Iris pigment epithelial cell (primary cell): ENCODE data around the gene B3GLCT.
A peak's percentile ranks its signal among the peaks of the same experiment; 100 is the strongest.

Experiments
- DNase-seq: peaks from one replicate; pipeline ENCODE4 v3.0.0-alpha.2; 2011; ENCODE audit warnings: low read depth

Gene B3GLCT

DNA sequence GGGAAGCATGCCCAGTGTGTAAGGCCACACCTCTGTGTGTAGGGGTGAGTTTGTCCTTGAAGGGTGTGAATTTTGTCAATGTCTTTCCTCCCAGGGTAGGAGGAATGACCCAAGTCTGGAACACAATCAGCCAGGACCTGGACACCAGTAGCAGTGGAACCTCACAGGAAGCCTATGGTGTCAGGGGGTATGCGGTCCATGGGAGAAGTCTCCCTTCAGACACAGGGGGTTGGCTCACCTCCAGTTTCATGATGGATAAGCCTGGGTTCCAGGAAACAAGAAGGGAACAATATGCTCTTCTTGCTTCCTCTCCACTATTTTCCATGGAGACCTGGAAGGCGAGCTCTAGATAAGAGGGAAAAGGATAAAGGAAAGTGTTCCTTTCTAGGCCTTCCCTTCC is 23.9 kb downstream of the B3GLCT start:
- no peak for DNase-seq

DNA sequence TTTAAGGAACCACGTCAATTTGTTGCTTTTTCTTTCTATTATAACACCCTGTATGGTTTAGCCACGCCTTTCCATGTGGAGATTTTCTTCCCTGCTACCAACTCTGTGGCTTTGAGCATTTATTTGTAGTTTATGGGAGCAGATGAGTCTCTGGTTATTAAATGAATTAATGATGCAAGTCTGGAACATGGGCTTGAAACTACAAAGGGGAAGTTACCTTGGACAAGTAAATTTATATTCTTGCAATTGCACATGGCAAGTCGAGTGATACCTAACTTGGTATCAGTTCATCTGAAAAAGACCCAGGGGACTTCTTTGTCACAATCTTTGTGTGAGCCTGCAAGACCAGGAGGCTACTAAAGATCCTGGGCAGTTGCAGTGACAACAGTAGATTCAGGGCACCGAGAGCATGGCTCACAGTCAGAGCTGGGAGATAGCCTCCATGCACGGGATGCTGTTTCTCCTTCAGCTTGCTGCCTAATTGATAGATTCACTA is 24.4 kb downstream of the B3GLCT start:
- DNase-seq: no peak

DNA sequence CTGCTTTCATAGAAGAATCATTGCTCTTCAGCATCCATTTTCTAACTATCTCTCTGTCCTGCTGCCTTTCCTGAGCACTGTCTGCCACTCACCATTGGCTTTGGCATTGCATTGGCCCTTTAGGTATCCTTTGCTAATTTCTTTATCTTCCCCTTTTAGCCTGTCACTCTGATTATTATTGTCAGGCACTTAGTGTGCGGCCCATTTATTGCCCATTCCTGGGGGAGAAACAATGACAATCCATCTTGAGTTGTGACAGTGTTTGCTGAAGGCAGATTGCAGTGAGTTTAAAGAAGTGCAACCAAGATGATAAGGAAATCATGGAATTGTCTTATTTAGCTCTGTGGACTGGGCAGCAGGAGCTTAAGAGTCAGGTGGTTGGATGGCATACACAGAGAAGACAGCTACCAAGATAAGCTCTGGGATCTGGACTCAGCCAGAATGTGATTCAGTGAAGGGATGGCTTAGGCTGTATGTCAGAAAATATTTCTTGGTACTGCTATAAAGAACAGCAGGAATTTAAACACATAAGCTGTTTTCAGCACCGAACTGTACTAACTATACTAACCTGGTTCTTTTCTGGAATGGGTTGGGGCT is 25.3 kb downstream of the B3GLCT start:
- no peak for DNase-seq

DNA sequence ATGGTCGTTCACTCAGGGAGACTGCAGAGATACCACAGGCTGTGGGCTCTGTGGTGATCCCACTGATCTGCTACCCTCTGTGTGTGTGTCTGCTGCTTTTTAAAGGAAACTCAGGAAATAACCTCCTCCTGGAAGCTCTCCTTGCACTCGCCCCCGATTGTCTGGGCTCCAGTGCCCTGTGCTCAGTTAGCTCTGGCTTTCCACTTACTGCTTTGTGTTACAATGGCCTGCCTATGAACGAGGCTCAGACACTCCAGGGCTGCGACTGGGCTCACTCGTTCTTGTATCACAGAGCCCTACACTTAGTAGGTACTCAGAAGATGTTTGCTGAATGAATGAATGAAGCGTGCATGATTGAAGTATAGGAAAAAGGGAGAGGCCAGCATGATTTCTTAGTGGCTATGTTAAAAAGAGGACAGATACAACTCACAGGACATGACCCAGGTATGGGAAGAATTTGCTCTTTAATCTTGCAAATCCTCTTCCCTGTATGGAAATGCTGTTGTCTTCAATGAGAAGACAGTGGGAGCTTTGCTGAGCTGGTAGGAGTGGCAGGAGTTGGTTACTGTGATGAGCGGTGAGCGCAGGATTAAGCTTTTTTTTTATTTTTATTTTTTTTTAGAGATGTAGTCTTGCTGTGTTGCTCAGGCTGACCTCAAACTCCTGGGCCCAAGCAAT is 26.4 kb downstream of the B3GLCT start:
- no peak for DNase-seq

DNA sequence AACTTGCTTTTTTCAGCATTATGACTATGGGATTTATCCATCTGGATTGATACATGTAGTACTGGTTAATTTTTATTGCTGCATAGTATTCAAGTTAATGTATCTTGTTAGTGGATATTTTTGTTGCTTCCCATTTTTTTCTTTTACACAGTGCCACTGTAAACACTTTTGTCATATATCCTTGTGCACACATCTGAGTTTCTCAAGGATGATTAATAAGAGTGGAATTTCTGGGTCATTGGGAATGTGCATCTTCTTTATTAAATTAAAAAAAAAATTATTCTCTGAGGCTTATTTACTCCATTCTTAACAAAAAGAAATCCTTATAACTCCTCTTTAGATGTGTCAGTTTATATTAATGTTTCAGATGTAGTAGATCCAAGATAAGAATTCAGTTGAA is 27.3 kb downstream of the B3GLCT start:
- DNase-seq: peak; percentile 24

DNA sequence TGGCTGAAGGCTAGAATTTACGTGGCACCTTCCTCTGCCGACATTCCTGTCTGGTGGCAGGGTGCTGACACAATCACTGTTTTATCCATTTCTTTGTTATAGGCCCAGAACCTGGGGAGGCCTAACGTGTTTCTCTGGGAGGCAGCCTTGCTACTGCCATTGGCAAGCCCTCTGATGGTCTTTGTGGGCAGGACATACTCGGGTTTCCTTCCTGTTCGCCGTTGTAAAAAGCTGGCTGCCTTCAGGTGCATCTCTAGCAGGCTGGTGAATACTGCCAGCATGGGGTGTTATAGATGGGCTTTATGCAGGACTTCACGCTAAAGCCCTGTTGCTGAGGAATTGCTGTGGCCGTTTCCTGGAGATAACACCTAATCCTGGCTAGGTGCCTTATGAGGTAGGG is 28.1 kb downstream of the B3GLCT start:
- DNase-seq: no peak

DNA sequence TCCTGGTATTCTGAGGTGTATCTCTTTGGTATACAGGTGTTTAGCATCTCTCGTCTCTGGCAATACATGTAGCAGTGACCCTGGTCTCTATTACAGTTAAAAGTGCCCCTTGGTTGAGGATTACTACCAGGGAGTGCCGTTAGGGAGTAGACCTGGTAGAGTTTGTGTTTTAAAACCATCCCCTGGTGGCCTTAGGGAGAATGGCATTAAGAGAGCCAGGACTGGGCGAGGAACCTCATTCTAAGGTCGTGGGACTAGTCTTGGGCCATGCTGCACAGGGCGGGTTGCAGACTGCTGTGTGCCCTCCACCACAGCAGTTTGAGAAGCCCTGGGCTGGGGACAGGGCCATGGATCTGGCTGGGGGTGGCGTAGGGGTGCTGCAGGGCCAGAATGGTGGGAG is 35.0 kb downstream of the B3GLCT start:
- no peak for DNase-seq

DNA sequence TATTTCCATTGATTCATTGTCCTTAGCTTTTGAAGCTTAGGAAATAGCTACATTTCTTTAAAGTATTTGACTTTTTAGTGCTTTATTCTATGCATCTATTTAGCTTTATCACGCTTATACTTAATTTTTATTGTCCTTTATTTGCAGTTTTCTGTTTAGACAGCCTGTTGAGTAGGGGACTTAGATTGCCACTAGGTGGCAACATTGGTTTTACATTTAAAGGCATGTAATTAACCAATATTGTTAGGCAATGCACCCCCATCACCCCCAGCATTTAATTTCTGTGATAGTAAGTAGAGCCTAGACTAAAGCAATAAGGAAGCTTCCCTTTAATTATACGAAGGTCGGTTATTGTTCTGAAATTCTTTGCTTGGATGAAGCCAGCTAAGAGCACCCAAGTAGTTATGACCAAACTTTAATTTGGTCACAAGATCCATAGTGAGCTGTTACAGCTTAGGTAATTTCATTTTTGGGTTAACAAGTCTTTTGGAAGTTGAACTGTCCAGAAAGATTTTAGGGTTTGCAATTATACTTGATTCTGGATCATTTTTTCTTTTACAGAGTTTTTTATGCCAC is 36.5 kb downstream of the B3GLCT start:
- DNase-seq: peak; percentile 55

DNA sequence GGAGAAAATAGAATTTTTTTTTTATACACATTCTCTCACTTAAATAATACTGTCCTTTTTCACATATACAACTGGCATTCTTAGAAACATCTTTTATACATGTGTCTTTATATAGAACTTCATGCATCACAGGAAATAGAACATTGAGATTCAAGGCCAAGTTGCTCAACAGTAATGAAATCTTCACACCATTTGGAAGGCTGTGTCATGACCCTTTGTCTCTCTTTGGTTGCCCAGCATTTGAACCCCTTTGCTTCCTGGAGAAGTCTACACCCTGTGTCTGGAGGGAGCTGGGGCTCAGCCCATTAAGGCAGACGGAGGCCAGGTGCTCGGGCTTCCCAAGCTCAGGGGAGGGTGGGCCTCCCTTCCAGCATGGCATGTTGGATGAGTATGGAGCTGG is 41.1 kb downstream of the B3GLCT start:
- DNase-seq: peak; percentile 33

DNA sequence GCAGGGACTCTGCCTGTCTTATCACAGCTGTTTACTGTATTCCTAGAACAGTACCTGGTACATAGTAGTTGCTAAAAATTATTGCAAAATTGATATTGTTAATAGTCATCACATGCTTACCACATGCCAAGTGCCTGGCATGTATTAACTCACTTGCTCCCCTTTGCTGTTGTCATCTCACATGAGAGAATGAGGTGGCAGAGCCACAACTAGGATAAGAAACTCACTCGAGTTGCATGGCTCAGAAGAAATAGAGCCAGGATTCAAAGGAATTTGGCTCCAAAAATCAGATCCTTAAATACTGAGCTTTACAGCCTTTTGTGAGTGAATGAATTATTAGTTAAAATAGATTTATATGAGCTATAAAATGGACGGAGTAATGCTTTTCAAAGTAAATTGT is 42.6 kb downstream of the B3GLCT start:
- no peak for DNase-seq

DNA sequence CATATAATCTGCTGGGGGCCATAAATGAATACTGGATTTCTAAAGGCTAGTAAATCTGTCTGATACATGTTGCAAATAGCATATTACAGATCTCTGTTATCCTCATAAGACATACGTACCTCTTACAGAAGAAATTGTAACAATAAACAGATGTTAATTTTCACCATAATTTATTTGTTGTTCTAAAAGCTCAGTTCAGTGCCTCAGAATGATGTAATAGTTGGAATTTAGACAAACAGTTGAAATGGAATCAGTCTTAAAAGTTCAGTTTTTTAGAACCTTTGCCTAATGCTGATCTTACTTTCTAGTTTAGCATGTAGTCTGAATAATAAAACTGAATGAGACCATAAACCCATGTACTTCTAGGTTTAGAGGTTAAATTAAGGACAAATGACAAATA is 43.1 kb downstream of the B3GLCT start:
- DNase-seq: no peak

DNA sequence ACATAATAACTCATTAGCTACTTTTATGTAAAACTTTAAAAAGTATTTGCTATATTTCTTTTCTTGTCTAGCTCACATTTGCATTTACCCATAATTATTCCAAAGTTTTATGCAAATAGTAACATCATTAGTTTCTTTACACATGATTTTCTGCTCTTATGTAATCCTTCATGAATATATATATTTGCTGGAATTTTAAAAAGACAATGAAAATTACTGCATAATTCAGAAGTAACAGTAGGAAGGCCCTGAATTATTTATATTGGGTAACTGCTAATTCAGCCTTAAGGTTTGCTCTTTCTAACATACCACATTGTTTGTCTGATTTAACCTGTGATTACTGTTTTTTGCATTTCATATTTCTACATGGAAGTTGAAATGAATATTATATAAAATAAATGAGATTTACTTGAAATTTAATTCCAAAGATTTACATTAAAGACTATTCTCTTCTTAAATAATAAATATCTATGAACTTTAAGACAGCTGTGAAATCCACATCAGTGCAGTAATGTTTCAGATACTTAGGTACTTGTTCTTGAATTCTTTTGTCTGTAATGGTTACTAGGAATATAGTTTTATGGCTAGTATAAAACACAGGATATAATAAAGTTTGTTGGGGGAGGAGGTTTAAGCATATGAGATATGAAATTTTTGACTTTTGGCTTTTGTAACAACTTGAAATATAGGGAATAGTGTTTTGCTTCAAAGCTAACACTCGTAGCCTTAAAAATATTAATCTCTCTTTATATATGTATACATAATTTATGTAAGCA is 46.0 kb downstream of the B3GLCT start:
- DNase-seq: no peak

DNA sequence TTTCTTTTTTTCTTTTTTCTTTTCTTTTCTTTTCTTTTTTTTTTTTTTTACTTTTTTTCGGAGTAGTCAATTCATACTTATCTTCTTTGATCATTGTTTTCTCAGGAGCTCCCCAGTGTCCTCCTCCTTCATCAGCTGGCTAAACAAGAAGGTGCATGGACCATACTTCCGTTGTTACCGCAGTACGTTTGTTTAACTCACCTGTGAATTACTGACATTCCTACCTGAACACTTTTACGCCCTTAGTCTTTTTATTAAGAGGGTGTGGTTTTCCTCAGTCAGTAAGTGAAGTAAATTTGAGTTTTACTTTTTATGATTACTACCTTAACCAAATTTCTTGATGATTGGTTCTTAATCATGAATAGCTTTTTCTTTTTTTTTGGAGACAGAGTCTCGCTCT is 47.1 kb downstream of the B3GLCT start:
- DNase-seq: no peak

DNA sequence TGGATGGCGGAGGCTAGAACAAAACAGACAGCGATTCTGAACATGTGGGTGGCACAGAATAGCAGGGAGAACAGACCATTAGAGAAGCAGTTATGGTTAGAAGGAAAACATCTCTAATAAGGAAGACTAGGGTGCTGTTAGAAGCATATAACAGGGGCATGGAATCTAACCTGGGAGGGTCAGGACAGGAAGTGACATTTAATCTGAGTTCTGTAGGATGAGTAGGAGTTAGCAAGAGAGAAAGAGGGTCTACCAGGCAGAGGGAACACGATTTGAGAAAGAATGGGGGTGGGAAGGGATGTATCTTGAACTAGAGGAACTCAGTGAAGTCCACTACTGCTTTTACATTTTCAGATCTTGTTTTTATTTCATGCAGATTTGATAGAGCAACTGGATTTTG is 48.6 kb downstream of the B3GLCT start:
- no peak for DNase-seq

DNA sequence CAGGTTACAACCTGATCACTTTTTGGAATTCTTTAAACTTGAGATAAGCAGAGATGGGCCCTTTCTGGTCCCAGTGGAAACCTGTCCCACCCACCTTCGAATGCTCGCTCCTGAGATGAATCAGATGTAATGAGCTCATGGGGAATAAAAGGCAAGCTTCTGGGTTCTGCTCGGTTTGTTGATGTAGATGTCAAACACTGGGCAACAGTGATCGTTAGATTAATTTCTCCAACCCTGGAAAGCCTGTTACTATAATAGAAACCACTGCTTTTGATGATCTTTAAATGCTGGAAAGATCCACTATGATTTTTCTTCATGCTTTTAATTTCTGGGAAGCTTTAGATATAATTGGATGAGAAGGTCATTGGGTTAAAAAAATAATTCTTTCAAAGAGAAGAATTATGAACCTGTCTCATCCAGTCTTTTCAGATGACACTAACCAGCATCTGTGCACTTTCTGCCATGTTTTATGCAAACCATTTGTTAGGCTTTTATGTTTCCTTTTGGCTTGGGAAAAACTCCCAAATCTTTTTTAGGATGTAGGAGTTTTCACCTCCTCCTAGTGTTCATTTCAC is 49.3 kb downstream of the B3GLCT start:
- DNase-seq: no peak

DNA sequence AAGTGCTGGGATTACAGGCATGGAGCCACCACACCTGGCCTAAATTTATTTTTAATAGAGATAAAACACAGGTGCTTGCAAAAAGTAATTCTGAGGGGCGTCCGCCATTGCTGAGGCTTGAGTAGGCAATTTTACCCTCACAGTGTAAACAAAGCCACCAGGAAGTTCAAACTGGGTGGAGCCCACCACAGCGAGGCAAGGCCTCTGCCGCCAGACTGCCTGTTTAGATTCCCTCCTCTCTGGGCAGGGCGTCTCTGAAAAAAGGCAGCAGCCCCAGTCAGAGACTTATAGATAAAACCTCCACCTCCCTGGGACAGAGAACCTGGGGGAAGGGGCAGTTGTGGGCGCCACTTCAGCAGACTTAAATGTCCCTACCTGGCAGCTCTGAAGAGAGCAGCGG is 50.7 kb downstream of the B3GLCT start:
- no peak for DNase-seq

DNA sequence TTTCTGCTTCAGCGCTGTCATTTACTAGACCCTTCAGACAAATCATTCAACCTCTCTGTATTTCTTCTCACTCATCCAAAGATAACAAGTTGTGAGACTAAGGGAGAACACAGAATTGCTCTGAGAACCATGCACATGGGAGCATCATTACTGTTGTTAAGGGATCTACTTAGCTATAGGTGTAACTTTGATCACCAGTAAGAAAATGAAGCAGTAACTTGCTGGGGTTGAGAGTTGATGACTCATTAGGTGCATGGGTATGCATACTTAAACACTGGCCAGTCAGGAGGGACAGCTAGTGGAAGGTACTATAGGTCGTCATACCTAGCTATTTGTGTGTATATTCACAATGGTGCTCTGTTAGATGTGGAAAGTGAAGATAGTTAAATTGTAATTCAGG is 61.5 kb downstream of the B3GLCT start:
- DNase-seq: no peak

DNA sequence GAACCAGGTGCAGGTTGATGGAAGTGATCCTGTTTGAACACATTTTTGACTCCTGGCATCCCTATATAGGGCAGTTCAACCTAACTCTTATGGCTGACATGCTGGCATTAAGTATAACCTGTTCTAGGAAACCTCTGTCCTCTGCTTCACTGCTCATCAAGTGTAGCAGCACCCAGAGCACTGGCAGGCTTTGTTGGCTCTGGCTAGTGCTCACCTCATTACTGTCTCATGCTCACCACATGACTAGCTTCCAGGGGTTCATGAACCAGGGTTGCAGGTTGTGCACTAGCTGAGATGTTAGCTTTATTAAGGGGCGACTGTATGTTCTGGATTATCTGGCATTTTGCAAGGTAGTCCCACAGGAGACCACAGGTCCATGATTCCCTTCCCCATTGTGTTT is 63.6 kb downstream of the B3GLCT start:
- DNase-seq: no peak

DNA sequence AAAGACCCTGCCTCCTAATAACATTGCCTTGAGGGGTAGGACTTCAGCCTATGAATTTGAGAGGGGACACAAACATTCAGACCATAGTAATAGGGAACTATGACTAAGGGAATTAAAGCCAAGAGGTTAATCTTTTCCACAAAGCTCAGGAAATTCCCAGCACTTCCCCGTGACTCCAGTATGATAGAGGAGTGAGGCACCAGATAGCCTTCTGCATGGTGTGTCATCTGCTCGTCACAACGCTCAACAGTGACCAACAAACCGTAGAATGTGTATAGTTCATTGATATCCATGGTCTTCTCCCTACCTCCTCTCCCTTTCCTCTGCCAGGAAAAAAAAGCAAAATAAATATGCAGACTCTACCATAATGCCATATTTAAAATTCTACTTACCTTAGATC is 64.4 kb downstream of the B3GLCT start:
- no peak for DNase-seq

DNA sequence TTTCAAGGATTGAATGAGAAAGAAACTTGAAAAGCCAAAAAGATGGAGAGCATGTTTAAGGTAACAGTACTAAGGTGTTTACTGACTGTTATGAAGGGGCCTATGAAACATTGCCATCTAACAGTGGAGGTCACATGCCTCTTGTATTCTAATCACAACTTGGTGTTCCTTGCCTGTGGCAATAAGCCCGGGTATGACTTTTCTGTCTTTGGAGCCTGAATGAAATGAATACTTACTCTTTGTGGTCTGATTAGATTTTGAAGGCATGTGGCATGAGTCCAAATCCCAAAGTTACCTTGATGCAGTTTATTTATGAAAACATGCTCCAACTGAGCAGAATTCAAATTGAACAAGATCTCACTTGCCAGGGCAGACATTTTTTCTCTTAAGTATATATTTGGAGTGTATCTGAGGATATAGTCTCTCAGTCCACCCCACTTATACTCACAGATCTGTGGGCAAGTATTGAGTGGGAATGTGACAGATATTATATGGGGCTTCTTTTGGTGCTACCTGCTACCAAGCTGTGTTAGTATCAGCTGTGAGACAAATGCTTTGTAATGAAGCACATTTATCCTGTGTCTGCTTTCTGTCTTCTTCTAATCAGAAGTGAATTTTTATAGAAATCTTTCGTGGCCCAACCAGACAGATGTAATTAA is 67.5 kb downstream of the B3GLCT start:
- peak; percentile 7 for DNase-seq

DNA sequence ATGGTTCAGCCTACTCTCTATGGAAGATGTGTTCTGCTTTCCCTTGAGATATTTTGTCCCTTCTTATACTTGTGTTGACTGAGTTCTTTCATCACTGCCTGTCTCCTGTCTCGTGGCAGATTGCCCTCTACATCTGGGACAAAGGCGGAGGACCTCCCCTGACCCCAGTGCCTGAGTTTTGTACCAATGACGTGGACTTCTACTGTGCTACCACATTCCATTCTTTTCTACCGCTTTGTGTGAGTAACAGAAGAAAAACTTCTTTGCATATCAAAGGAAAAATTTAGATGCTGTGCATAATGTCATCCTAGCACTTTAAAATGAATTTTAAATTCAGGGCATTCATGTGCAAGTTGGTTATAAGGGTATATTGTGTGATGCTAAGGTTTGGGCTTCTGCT is 74.6 kb downstream of the B3GLCT start:
- peak; percentile 20 for DNase-seq

DNA sequence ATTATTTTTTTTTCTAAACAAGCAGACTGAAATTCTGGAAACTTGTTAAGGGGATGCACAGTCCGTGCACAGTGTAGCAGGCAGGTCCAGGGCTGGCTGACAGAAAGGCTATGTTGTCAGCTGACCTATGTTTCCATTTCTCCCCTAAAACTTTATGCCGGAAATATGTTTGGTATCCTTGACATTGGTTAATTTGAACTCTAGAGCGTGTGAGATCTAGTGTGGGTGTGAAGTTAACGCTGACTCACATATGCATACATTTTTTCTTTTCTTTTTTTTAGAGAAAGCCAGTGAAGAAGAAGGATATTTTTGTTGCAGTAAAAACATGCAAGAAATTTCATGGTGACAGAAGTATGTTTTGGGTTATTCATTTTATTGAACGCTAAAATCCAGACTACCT is 76.6 kb downstream of the B3GLCT start:
- peak; percentile 21 for DNase-seq
